HG02678 (cell line): ENCODE measurements around the gene CD52.
"Not testable (repeated sequence)": the region's sequence is repeated elsewhere in the genome, so short reads cannot be mapped to it uniquely, and the experiment has no call there.

Experiments used
- ATAC-seq: cut with Tn5 transposase; IDR thresholded peaks from one replicate; pipeline ENCODE4 v1.9.1; 2021; ENCODE audit warnings: mild to moderate bottlenecking, moderate library complexity; ENCODE audit not compliant: unreplicated experiment

CD52 gene

DNA sequence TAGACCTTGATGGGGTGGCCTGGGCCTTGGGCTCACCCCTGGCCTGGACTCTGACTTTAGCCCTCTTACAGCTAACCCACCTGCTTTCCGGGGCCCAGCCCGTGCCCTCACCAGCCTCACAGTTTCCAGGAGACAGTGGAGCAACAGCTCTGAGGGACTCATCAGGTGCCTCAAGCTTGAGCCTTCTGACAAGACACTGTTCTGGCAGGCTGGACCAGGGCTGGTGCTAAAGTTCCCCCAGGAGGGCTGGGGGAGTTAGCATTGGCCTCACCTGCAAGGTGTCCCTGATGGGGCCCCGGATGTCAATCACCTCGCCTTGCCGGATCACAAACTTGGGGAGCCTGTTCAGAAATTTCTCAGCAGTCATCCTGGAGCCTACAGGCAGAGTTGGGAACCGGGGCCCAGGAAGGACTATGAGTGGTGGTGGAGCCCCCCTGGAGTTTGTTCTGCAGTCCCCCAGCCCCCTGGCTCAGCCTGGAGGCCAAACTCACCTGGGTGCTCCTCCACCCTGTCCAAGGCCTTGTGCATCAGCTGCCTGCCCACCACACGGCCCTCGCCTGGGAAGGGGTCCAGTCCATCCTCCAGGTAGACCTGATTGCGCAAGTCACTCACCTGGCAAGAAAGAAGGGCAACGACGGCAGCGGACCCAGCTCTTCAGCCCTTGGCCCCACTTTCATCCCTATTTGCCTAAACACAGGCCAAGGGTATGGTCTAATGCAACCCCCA, 33.7 kb upstream of the CD52 start:
- ATAC-seq: no peak

DNA sequence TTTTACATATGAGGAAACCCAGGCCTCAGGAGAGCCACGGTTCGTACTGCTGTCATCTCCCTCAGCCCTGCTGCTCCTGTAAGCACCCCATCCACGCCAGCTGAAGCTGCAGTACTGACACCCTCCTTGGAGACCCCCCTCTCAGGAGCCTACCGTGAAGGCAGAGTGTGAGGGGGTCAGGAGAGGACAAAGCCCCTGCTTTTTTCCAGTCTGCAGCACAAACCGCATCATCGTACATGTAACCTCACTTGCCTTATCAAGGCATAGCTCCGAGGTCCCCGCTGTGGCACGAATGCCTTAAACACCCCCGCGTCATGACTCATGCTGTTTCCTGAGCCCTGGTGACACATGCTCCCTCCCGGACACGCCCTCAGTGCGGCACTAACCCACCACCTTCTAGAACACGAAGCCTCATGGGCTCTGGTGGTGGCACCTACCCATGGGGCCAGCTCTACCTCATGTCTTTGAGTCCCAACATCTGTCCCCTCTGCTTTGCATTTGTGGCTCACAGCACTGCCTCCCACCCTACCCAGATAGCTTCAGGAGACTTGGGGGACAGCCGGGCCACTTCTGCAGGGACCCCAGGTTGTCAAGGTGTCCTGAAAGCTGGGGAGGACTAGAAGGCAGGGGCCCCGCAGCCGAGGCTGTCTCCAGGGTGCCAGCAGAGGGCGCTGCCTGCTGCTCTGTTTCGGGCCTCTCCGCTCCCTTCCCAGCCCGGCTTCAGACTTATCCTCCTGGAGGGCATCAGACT, 33.0 kb upstream of the CD52 start:
- peak; percentile 26 for ATAC-seq

DNA sequence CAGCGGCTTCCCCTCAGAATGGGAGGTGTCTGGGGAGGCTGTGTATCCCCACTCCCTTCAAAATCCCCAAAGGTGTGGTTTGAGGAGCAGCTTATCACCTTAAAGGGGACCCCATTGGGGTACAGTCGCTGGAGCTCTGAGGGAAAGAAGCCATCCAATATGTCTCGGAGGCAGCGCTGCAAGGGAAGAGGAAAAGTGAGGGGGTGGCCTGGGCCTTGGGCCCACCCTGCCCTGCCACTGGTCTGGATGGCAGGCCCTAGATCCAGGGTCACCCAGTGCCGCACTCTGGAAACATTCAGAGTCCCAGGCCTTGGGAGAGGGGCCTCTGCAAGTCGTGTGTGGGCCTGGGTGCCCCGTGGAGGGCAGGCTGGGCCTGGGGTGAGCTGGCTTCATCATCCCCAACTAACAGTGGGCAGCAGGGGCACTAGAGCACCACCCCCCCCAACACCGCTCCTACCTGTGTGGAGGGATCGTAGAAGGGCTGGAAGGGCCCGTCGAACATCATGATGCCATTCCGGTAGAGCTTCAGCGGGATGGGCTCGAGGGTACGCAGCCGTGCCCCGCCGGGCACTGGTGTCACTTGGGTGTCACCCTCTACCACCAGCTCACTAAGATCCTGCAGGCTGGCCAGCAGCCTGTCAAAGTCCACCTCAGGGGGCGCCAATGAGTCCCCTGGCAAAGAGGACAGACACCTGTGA, 32.2 kb upstream of the CD52 start:
- ATAC-seq: no peak

DNA sequence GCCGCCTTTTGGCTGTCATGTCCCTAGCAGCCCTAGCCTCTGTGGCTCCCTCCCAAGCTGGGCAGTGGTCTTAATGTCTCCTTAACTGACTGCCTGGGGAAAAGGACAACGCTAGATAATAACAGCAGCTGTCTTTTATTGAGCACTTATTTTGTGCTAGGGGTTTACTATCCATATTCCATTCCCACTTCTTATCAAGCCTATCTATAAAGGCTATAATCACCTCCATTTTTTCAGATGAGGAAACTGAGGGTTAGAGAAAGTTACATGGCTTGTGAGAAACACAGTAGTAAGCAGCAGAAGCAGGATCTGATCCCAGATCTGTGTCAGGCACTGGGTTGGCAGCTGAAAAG, 31.7 kb upstream of the CD52 start:
- ATAC-seq: no peak

DNA sequence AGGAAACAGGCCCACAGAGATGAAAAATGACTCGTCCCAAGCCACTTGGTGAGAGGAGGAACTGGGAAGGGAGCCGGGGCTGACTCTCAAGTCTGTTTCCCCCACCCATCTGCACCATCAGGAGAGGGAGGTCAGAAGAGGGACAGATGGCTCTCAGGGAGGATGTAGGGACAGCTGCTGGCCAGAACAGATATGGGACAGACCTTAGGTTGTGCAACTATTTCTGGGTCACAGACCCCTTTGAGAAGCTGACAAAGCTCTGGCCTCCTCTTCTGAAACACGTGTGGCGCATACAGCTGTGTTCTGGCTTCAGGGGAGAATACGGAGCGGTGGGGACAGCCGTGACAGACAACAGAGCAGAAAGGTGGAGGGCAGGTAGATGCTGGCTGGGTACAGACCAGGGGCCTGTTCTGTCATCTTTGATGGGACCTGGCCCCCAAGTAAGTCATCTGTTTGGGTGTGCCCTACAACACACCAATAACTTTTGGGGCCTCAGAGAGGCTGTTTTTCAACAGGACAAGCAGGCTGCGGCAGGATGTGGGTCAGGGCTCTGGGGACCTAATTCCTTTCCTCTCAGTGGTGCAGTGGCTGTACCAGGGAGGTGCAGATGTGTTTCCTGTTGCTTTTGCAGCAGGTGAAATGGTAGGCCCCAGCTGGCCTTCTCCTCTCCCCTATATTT, 30.6 kb upstream of the CD52 start:
- peak; percentile 40 for ATAC-seq

DNA sequence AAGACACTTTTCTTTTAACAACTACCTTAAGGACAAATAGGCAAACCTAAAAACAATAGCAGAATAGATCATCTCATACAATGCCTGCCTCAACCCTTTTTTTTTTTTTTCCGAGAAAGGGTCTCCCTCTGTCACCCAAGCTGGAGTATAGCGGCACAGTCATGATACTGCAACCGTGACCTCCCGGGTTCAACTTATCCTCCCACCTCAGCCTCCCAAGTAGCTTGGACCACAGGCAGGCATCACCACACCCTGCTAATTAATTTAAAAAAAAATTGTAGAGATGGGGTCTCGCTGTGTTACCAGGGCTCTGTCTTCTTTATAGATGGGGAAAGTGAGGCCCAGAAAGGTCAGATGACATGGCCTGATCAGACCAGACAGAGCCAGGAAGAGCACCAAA, 29.9 kb upstream of the CD52 start:
- ATAC-seq: no peak

DNA sequence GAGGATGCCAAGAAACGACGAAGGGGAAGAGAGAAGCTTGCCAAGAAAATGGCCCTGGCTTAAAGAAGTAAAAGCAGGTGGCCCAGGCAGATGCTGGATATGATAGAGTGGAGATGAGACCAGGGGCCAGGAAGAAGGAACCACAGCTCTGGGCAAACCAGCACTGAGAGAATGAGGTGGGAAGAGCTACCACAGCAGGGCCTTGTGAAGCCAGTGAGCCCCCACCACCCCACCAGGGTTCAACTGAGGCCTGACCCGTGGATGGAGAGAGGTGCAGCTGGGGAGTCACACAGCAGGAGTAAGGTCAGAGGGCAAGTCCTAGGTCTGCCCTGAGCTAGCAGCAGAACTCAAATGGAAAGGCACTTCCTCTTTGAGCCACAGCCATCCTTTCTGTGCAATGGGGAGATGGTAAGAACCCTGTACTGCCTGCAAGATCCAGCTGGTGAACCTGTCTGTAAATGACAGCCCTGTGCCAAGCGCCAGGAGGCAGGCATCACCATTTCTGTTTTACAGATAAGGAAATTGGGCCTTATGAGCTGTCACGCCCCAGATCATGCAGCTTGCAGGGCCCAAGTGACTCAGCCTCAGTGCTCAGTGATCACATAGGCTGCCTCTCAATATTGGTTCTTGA, 29.3 kb upstream of the CD52 start:
- ATAC-seq: no peak

DNA sequence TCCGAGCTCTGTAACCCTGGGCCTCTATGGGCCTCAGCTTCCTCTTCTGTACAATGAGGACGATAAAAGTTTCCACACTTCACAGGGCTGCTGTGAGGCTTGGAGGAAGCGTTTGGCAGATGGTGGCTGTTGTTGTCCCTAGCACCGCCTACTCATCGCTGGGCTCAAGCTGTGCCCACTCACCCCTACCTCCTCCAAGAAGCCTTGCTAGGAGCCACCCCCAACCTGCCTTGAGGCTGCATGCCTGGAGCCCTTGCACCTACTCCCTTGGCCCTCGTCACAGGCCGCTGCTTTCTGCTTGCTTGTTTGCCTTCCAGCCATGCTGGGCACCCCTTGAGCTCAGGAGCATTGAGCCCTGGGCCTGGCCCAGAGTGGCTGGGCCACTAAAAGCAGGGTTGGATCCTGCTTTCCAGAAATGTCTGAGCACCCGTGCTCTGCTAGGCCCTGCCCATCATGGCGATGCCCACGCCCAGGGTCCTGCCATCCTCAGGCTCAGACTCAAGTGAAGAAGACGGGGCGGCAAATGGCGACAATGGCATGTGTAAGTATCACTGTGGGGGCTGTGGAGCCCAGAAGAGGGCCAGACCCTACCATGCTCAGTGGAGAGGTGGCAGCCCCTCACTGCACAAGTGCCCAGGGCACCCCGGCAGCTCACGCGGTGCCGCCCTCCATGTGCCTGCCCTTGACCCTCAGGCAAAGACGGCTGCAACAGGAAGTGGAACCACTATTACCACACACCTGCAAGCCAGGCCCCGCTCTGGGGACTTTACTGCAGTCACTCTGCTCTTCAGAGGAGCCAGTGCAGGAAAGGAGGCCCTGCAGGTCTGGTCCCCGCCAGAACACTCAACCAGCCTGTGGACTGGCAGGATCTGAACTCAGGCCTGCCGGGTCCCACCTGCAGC, 28.3 kb upstream of the CD52 start:
- no peak for ATAC-seq

DNA sequence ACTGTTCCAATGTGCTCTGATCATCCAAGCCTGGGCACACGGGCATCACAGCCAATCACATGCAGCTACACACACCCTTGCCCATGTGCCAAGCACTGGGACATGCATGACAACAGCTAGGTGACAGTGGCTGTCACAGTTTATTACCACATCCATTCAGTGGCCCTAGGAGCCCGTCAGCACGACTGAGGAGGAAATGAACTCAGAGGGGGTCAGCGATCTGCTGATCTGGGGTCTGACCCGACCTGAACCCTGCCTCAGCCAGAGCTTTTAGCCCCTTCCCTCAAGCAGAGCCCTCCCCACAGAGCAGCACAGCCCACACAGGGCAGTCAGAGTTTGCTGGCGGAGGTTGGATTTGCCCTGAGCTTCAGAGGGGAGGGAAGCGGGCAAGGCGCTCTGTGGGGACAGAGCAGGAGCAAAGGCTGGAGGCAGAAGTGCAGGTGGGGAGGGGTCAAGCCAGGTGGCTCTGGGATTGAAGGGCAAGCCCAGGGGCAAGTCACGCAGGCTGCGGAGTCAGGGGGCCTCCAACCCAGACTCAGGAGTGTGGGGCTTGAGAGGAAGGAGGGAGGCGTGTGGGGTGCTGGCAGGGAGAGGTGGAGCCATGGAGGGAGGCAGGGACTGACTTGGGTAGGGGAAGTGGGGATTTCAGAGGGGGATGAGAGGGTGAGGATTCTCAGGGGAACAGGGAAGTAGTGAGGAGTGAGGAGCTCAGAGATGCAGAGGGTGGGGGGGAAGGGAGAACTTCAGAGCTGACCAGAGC, 27.5 kb upstream of the CD52 start:
- no peak for ATAC-seq

DNA sequence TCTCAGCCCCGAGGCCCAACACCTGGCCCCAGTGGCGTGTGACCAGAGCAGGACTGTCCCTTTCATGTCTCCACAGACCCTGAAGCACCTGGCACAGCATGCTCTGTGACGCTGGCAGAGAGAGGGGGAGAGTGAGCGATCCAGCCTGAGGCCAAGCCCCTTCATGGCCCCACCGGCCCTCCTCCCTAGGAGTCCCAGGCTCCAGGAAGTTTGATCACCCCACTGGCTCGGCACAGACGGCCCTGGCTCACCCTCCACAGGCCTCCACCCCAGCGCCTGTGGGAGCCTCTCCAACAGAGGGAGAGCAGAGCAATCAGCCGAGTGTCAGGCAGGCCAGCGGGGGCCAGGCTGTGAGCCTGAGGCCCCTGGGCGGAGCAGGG, 26.9 kb upstream of the CD52 start:
- no peak for ATAC-seq

DNA sequence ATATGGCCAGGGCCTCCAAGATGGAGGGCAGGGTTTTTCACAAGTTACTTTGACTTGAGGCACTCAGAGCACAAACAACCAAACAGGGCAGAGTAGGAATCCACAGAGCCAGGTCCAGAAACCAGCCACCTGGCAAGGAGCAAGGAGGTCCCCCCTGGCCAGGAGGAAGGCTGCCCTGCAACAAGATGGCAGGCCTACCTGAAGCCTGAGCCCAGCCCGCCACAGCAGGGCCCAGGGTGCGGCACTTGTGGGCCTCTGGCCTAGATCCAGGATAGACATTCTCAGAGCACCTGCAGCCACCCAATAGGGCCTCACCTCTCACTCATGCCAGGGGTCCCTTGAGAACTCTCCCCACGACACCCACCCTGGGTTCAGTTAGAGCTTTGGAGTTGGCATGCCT, 26.3 kb upstream of the CD52 start:
- ATAC-seq: no peak

DNA sequence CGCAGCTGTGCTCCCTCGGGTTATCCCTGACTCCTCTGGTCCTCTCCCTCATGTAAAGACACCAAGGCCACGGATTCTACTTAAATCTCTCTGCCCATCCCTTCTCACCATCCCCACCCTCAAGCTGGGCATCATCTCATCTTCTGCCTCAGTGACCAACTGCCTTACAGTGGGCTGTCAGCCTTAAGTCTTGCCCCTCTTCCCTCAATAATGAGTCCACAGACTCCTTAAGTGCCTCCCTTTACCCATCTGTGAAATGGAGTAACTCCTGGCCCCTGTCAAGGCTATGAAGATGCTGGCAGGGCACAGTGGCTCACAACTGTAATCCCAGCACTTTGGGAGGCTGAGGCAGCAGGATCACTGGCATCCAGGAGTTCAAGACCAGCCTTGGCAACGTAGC, 25.8 kb upstream of the CD52 start:
- no peak for ATAC-seq

DNA sequence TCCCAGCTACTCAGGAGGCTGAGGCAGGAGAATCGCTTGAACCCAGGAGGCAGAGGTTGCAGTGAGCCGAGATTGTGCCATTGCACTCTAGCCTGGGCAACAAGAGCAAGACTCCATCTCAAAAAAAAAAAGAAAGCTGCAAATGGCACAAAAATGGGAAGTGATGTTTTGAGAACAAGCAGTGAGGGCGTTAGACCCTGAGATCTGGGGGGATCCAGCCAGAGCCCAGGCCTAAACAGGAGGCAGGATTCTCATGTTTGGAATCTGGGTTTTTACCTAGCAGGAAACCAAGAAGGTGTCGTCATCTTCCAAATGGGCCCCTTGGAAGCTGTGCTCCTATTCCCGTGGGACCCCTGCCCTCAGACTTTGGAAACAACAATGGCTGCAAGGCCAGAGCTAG, 25.0 kb upstream of the CD52 start:
- not testable (repeated sequence) for ATAC-seq

DNA sequence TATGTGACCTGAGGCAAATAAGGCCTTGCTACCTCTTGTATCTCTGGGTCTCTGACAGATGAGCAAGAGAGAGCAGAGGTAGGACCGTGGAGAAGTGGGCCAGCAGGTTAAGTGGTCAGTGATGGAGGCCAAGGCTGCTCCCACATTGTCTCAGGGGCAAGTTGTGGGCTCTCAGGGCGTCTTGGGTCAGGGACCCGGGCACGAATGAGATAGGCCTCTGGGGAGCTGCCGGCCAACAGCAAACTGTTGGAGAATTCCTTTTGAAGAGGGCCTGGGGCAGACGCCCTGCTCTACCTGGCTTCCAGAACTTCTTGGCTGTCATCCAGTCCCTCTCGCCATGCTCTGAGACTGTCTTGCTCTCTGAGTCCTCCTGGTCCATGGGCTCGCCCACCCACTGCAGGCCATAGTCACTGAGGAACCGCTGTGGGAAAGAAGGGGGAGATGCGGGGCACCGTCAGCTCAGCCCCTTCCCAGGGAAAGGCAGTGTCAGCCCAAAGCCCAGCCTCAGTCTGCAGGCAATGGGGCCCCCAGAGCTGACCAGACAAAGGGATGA, 23.8 kb upstream of the CD52 start:
- ATAC-seq: no peak

DNA sequence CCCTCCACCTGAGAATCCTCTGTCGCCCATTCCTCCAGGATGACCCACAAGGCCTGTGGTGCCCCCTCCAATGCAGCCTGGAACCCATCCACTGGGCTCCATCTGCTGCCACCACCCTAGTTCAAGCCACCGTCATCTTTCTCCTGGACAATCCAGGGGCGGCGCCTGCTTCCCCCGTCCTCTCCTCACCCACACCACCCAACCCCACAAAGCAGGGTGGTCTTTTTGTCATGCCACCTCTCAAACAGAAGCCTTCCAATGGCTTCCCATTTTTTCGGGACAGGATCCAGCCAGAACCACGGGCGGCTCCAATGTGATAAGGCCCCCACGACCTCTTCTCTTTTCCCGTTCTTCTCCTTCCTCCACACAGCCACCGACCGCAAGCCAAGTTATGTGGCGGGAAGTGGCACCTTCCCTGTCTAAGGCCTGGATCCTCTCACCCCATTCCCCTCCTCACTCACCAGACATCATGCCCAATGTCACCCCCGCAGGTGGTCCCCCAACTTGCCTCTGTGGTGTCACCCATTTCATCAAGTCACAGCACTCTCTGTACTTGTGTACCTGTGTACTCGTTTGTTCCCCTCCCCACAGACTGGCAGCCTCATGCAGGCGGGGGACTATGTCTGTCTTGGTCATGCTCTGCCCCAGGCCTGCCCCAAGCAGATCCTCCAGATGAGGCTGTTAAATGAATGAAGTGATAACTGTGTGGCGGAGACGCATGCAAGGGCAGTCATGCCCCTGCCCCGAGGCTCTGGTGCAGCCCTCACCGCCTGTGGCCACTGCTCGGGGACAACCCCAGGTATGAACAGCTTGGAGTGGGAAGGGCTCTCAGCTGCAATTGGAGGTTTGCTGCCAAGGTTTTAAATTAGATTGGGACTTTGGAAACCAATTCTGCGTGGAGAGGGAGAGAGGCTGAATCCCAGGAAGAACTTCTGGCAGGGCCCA, 22.3 kb upstream of the CD52 start:
- ATAC-seq: no peak

DNA sequence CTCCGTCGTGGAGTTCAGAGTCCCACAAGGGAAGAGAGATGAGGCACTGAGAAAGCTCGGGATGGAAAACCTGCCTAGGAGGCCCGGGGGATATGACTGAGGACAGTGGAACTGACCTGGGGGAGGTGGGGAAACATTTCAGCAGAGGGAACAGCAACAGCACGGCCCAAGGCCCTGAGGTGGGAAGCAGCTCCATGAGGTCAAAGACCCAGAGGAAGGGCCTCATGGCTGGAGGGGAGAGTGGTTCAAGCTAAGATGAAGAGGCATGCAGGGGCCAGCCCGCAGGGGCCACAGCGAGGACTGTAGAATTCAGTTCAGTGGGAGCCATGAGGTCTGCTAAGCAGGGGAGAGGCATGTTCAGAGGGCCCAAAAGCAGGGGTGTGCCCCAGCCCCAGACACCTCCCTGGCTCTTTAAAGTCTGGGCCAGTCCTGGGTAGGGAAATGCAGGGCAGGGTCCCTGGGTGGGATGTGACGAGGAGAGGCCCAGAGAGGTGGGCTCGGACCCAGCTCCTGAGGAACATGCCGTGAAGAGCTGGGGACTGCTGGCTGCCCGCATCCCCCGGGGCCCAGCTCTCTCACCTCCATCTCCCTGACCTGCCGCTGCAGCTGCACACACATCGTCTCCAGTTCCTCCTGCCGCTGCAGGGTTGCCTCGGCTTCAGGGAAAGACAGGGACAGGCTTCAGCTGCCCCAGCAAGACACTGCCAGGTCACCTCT, 21.3 kb upstream of the CD52 start:
- ATAC-seq: no peak

DNA sequence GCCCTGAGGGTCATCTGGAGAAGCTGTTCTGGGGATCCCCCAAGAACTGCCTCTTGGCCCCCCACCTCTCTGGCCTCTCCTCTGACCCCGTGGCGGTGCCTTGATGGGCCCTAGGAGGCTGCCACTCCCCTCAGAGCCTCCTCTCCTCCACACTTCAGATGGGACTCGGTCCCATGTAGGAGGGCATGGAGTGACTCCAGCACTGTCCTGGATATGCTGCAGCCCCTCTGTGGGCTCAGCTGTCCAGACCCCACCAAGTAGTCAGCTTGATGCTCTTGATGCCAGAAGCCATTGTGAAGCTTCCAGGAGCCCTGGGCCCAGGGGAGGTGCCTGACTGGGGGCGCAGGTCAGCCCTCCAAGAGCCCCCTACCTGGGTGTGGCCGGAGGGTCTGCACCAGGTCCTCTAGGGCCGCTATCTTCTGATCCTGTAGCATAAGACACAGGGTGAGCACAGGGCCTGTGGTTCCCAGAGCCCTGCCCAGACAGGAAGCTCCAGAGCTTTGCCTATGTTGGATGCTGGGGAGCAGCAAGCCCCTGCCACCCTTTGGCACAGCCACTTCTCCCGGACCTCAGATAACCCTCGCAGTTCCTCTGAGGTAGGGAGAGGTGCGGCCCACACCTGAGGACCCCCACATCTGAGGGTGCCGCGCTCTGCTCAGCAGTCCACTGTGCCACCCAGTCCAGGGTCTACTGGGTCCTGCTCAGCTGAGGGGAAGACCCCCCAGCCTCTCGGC, 20.5 kb upstream of the CD52 start:
- no peak for ATAC-seq
